Measurements from ENCODE around the gene PPIB.

DNA sequence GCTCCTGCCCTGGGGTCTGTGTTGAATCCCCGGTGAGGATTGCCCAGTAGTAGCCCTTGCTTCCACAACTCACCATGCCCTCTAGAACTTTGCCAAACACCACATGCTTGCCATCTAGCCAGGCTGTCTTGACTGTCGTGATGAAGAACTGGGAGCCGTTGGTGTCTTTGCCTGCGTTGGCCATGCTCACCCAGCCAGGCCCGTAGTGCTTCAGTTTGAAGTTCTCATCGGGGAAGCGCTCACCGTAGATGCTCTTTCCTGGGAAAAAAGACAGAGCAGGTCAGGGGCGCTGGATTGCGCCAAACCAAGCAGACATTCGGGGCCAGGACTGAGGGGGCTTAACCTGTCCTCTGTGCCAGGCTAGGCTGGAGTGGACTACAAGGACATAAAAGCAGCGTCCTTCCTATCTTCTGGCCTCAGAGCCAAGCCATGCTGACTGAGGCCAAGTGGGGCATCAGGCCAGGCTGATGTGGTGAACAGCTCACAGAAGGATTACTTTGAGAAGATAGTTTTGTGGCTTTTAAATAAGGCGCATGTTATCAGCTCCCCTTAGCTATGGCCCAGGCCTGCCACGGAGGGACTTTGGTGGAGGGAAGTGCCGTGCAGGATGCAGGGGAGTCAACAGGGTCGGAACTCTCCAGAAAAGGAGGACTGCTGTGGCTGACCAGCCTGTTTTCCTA, 6.0 kb downstream of the PPIB start:
- TF ChIP-seq, protein P1, sequence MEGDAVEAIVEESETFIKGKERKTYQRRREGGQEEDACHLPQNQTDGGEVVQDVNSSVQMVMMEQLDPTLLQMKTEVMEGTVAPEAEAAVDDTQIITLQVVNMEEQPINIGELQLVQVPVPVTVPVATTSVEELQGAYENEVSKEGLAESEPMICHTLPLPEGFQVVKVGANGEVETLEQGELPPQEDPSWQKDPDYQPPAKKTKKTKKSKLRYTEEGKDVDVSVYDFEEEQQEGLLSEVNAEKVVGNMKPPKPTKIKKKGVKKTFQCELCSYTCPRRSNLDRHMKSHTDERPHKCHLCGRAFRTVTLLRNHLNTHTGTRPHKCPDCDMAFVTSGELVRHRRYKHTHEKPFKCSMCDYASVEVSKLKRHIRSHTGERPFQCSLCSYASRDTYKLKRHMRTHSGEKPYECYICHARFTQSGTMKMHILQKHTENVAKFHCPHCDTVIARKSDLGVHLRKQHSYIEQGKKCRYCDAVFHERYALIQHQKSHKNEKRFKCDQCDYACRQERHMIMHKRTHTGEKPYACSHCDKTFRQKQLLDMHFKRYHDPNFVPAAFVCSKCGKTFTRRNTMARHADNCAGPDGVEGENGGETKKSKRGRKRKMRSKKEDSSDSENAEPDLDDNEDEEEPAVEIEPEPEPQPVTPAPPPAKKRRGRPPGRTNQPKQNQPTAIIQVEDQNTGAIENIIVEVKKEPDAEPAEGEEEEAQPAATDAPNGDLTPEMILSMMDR (IDR thresholded peaks at IDR 0.05) = no peak
- no peak for TF ChIP-seq POLR2A (IDR thresholded peaks at IDR 0.05)

Measured in adrenal gland (tissue), 5 donors.